ENCODE measurements around the gene ZC3H12D.
"Not testable (repeated sequence)": the region's sequence is repeated elsewhere in the genome, so short reads cannot be mapped to it uniquely, and the experiment has no call there.

Gene ZC3H12D

DNA sequence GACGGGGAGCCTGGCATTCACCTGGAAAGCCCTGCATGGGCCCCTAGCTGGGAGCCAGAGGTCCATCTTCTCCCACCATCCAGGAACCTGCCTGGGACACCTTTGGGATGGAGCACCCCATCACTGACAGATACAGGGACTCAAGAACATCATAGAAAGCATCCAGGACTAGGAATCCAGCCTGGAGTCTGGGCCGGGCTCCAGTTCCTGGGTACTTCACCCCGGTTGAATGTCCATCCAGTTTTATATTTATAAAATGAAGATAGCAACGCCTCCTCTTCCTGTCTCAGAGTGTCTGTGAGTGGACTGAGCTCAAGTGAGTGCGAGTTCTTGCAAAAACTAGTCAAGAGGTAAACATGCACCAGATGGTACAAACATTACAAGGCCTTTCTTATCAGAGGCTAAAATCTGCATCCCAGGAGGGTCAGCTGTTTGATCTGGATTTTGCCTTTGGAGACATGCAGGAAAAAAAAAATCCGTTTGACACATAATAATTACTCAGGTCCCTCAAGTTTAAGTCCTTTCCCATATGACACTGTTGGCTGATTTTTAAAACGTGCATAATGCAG is 27.4 kb downstream of the ZC3H12D start:
- DNase-seq: no peak

DNA sequence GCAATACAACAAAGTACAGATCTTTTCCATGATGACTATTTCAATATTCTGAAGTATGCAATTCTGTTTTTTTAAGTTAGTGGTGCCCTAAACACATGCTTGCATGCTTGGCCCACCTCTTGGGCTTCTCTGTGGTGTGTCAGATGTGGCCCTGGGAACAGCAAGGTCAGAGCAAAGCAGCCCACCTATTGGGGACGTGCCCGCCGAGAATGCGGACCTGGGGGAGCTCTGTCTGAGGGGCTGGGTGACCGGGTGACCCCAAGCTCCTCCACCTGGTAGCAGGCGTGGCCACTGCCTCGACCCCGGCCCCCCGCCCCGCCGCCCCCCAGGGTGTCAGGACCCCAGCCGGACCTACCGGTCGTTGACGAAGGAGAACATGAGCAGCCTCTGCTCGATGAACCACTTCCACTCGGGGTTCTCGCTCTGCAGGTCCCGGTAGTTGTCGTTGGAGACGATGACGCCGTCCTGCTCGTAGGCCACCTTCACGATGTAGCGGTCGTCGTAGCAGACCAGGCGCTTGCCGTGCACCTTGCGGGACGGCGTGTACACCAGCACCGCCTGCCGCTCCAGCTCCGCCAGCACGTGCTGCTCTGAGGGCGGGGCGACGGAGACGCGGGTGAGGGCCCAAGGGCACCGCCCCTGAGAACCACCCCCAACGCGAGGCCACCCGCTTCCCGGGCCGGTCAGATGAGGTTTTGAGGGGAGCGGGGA is 28.3 kb downstream of the ZC3H12D start:
- DNase-seq: no peak

DNA sequence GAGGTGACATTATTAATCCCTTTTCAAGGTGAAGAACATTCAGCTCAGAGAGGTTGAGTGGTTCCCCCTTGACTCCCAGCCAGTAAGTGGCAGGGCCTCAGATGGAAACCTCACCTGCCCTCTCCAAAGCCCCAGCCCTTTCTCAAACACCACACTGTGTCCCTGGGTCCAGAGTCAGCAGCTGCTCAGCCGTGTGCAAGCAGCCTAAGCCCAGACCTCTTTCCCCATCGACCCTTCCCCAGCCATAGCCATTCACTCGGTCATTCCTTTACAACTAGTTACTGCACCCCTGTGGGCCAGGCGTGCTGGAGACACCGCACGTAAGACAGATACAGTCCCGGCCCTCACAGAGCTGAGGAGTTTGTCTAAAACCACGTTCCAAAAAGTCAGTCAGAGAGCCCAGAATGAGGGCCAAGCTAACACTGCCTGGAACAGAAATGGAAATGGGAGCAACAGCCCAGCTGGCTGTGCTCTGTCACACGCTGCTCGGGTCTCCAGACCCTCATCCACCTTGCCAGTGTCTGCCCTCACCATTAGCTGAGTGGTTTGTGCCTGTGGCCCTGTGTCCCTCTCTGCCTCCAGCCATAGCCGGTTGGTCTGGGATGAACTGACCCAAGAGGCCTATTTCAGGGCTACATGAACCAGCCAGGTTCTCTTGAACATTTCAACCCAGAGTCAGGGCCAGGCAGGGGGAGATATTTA is 29.6 kb downstream of the ZC3H12D start:
- no peak for DNase-seq

DNA sequence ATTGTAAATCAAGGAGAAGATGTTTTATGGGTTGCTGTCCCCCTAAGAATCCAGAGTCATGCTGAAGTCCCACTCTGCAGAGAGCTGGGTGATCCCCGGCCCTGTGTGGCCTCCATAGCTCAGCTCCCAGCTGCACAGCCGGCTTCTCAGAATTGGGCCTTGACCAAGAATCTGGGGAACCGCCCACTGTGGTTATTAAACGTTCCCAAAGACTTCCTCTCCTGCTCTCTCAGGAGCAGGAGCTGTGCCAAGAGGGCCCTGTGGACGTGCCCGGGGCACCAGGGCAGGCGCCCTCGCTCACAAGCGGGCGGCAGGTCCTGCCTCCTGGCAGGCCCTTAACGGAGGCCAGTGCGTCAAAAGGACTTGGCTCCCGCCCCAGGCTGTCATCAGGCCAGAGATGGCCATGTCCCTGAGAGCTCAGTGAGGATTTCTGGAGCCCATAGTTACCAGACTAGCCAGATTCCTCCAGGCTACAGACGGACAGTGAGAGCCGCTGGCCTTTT is 30.4 kb downstream of the ZC3H12D start:
- DNase-seq: no peak

DNA sequence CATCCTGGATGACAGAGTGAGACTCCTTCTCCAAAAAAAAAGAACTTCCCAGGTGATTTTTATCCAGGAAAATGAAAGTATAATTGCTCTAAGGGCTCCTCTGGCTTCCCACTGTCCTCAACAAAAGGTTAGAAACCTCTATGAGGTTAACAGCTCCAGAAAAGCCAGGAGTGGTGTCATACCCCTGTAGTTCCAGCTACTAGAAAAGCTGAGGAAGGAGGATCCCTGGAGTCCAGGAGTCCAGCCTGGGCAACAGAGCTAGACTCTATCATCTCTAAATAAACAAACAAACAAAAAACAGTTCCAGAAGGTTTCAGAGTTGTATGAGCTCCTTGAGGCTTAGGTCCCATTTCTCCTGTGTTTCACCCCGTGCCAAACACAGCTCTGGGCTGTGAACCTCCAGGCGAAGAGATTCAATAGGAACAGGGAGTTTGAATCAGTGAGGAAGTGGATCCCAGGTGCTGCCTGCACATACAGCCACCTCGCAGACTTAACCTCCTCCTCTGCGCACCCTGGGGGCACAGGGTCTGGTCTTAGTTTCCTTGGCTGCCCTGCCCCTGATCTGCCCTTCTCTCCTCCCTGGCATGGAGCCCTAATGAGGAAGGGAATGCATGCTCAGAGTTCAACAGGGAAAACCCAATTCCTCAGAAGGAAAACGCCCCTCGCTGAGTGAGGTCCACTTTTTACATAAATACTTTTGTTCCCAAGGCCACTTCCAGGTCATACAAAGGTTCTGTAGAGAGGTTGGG is 31.0 kb downstream of the ZC3H12D start:
- DNase-seq: no peak

DNA sequence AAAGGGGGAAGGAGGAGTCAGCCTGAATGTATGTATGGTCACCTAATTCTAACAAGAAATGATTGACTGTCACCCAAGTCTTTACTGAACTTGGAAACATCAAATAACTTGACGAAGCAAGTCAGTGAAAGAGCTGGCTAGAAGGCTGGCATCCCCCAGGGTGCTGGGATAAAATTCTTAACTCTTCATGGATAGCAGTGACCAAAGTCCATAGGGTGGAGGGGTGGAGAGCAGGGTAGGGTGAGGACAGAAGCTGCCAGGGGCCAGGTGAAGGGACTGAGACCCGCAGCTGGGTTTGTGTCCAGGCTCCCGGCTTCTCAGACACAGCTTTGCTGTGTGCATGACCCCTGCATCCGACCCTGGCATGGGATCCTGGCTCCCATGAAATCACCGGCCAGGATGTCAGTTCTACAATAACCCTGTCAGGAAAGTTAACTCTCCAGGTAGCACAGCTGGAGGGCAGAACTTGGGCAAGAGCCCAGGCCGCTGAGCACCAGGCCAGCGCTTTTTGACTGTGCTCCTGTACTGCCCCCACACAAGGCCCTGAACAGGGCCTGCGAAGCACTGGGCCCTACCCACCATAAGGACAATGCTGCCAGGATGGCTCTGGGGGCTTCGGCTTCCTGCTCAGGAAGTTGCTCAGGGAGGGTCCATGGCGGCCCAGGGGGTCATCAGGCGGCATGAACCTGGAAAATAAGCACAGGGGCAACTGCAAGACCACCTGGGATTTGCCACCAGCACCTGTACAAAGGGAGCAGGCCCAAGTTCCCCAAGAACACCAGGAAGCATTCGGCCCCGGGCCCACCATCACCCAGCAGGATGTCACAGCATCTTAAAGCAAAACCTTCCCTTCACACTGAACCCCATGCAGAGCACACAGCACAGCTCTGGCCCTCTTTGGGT is 32.5 kb downstream of the ZC3H12D start:
- no peak for DNase-seq

DNA sequence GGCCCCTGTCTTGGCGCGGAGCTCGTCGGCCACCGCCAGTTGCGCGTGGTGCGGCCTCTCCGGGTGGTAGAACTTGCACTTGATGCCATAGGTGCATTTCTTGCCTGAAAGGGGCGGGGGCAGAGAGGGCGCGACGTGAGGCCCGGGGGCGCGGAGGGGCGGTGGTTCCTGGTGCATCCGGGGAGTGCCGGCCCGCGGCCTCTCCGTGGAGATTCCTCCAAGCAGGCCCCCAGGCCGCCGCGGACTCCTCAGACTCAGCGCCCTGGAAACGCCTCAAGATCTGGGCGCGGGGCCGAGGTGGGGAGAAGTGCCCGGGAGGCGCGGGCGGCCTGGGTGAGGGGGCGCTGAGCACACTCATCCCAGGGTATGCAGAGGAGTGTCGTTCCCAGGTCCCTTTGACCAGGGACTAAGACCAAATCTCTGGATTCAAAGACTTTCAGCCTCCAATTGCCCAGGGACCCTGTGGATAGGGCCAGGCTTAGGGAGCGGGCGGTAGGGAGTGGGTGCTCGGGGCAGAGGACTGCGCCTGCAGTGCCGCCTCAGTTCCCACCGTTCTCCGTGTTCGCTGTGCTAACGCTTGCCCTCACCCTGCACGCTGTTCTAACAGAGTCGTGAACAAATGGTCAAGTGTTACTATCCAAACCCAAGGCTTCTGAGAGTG is 33.3 kb downstream of the ZC3H12D start:
- no peak for DNase-seq

DNA sequence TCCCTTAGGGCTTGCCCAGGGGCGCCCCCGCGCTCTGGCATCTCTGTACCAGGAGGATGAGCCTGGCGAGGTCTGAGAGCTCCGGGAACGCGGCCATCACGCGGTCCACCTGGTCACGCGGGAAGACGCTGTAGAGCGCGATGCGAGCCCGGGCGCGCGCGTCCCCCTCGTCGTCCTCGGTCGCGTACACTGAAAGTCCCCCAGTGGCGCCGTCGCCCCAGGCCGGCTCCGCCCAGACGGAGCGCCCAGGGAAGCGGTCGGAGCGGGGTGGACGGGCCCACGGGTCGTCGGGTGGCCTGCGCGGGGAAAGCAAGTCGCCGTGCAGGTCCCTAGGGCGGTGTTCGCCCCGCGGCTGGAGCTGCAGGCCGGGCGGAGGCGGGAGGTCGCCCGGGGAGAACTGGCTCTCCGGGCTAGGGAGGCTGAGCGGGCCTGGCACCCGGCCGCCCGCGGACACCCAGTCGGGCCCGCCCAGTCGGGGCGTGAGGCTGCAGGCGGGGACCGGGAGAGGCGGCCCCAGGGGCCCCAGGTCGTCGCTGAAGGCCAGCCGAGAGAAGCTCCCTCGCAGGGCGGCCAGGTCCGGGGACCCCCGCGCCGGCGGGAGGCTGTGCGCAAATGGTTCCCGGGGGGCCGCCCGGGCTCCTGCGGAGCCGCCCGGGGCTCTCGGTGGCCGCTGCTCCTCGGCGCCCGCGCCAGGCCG is 34.0 kb downstream of the ZC3H12D start:
- no peak for DNase-seq

DNA sequence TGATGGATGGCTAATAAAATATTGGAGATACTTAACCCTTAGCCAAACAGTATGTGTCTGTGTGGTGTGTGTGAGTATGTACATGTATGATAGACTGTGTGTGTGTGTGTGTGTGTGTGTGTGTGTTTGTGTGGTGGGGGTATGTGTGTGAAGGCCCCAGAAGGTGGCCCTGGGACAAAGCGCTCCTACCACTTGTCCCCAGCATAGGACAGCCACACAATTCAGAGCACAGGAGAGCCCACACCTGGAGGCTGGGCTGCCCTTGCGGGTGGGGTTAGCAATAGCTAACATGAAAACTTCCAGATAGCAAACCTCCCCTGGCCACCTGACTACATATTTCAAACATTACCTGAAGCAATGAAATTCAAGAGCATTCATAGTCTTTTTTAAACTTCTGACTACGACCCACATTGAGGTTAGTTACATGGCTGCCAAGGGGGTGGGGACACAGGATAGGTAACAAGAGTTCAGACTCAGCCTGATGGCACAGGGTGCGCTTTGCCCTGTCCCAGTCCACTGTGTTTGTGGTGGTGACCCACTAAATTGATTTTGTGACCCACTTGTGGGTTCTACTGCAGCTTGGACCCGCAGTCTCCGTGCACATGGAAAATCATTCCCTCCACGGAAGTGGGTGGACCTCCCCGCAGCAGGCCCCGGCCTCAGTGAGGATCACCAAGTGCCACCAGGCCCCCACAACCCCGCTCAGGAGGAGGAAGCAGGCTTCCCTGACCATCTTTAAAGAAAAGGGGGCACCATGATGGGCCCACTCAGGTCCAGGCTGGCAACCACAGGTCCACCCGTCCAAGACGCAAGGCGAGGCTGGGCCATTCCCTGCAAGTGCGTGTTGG is 34.8 kb downstream of the ZC3H12D start:
- DNase-seq: no peak

DNA sequence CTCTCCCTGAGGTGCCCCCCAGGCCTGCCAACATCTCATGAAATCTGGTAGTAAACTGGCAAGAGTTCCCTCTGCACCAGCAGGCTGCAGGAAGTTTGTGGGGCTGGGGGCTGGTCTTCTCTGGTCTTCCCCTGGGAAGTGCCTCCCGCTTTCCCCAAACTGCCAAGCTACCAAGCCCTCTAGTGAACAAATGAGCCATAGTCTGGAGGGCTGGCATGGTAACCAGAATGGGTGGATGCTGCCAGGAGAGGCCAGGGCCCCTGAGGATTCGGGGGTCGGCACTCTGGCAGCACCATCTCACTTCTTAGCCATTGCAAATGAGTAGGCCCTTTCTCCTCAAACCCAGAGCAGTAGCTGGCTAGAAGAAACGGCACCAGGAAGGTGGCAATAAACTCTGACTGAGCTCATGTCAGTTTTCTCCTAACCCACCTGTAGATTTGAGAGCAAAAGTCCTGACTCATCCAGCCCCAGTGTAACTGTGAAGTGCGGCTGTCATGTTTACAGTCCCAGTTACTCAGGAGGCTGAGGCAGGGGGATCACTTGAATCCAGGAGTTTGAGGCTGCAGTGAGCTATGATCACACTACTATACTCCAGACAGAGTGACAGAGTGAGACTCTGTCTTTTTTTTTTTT is 35.9 kb downstream of the ZC3H12D start:
- DNase-seq: no peak

DNA sequence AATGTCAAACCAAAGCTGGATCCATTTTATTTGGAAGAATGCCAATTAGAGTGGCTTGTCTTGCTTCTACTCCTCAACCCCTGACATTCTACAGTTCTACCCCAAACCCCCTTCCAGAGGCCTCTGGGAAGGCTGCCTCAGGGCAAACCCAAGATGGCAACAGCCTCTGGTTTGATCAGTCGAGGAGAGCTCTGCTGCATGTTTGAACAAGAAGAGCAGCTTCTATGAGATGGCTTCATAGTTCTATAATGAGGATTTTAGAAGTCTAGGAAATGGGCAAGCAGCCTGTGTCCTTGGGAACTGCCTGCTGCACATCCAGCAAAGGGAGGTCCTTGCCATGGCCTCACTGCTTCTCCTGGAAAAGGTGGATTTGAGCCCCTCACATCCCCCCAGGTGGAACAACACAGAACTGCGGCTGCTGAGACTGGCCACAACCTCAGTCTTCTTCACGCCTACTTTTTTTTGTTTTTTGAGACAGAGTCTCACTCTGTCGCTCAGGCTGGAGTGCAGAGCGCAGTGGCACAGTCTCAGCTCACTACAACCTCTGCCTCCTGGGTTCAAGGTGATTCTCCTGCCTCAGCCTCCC is 37.9 kb downstream of the ZC3H12D start:
- no peak for DNase-seq

DNA sequence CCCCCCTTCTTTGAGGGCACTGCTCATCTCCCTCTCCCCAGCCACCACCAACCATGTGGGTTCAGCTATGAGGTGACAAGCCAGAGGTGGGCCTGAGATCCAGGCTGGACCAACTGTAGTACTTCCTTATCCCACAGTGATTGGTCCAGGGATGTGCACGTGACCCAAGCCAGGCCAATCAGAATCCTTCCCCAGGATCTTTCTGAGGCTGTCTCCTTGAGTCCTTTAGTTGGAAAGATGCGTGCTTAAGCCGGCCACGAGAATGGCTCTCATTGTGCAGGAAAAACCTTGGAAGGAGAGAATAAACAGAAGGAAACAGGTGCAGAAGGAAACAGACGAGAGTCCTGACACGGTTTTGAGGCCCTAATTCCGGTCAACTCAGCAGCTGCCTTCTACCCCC is 39.2 kb downstream of the ZC3H12D start:
- no peak for DNase-seq

DNA sequence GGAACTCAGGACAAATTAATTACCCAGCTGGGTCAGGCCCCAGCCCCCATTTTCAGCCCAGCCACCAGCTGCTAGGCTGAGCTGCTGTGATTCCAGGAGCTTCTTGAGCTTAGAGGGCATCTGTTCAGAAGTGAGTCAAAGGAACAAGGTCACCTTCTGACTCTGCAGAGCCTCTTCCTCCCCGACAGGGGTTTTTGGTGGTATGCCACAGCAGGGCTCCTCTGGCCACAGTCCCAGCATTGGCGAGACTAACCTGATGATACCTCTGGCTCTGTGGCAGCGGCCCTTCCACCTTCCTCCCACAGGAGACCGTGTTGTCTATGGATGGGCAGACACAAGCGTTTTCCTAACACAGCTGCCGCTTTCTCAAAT is 39.7 kb downstream of the ZC3H12D start:
- DNase-seq: no peak

DNA sequence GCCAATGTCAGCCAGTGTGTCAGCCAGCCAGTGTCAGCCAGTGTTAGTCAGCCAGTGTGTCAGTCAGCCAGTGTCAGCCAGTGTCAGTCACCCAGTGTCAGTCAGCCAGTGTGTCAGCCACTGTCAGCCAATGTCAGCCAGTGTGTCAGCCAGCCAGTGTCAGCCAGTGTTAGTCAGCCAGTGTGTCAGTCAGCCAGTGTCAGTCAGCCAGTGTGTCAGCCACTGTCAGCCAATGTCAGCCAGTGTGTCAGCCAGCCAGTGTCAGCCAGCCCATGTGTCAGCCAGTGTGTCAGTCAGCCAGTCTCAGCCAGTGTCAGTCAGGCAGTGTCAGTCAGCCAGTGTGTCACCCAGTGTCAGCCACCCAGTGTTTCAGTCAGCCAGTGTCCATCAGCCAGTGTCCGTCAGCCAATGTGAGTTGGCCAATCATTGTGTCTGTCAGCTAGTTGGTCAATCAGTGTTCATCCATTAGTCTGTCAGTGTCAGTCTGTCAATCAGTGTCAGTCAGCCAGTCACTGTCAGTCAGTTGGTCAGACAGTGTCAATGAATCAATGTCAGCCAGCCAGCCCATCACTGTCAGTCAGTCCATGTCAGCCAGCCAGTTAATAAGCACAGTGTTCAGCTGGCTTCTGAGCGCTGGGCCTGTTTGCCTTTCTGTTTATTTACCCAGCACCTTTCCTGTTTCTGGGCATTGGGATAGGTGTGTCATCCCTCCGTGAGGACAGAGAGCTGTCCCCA is 40.3 kb downstream of the ZC3H12D start:
- not testable (repeated sequence) for DNase-seq

DNA sequence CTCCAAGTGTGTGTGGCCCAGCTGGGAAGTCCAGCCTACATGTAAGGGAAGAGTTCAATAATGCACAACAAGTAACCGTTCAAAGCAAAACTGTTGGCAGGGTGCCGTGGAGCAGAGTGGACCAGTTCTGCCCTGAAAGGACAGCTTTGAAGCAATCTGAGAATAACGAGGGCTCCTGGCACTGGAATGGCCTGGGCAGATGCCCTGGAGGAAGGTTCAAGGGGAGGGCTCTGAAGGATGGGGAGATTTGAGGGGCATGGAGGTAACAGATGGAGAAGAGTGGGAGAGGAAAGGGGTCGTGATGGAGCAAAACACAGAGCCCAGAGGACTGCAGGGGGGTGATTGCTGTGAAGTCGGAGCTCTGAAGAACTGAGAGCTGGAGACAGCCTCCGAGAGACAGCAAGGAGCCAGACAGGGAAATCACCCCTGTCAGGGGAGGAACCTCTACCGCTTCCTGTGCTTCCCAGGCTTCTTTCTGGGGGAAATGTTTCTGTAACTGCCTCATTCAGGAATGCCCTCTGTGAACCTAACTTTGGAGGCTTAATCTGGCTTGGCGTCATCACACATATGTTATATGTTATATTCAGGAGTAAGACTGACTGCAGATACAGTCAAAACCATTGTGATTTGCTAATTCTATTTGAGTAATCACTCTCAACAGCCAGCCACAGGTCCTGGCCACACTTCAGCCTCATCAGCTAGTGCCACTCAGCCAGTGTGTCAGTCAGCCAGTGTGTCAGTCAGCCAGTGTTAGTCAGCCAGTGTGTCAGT is 41.2 kb downstream of the ZC3H12D start:
- DNase-seq: no peak

DNA sequence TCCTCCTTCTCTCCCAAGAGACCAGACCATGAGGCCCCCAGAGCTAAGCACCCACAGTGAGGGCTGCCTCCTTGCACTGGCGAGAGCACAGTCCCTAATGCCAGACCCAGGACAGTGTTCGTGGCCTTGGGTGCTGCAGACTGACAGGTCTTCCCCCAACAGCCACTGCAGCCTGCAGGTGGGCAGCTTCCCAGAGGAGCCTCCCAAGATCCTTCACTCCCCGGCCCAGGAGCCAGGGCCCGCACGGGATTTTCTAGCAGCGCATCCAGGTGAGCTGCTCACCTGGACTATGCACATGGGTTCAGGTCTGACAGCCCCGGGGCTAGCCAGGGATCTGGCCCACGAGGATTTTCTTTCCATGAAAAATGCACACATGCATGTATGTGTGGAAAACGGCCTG is 43.1 kb downstream of the ZC3H12D start:
- DNase-seq: no peak

DNA sequence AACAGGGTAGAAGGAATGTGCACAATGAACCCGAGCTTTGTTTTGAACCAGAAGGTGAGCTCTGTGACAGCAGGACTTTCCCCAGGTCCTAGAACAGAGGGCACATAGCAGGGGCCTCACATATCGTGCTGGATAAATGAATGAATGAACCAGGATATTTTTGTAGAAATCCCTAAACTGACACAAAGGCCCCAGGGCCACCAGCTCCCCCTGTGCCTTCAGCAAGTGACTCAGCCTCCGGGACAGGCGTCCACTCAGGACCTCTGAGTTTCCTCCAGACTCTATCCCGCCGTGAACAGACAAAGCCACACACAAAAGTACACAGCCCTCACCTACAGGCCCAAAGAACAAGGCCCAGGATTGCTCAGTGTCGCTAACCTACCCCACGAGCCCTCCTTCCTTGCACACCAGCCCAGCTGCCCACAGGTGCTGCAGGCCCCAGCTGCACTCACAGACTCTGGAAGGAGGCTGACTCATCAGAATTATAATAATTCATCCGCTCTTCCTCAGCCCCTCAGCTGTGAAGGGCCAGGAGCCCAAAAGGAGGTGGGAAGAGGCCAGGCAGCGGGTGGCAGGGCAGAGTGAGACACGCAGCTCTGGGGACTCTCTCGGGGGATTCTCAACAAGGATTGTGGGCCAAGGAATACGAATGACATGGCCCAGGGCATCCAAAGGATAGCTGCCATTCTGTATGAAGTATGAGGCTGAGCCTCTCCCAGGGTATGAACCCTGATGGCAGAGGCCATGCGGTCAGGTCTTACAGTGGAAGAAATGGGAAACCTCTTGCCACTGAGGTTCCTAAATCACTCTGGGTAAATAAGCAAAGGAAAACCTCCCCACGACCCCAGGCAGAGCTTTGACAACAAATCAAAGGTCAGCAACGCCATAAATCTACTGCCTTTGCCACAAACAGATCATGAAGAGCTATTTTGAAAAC is 43.8 kb downstream of the ZC3H12D start:
- no peak for DNase-seq

All from SIG-M5 (cell line).